Nephron (organoid): ENCODE data around the gene CCR5AS.

Source experiments
- H3K27ac Mint-ChIP-seq, 3 experiments: 2 replicates each; pipeline ENCODE4 v1.8.0; 2020; ENCODE audit warnings: mixed read lengths in 3 of 3, mild to moderate bottlenecking in 2 of 3, moderate library complexity in 1 of 3
- H3K27me3 Mint-ChIP-seq: 2 replicates; pipeline ENCODE4 v1.8.0; 2021; ENCODE audit warnings: low read depth, mild to moderate bottlenecking, moderate library complexity, mixed read lengths
- H3K36me3 Mint-ChIP-seq: 2 replicates; pipeline ENCODE4 v1.8.0; 2020; ENCODE audit warnings: low read depth, mixed read lengths
- H3K4me1 Mint-ChIP-seq: 2 replicates; pipeline ENCODE4 v1.8.0; 2020; ENCODE audit warnings: mixed read lengths
- H3K4me3 Mint-ChIP-seq, 3 experiments: 2 replicates each; pipeline ENCODE4 v1.8.0; 2020; ENCODE audit warnings: mild to moderate bottlenecking in 3 of 3, mixed read lengths in 3 of 3, moderate library complexity in 2 of 3
- H3K9me3 Mint-ChIP-seq: 2 replicates; pipeline ENCODE4 v1.8.0; 2020; ENCODE audit warnings: mixed read lengths
- CTCF ChIP-seq, 3 experiments: fragments of 200-600 bp; sonication (generic); IDR thresholded peaks; one replicate each; pipeline ENCODE4 v1.5.0; 2021; ENCODE audit warnings: antibody characterized with exemption in 3 of 3; ENCODE audit not compliant: unreplicated experiment in 3 of 3

Gene CCR5AS

GRCh38 chr3:46453526-46454208, 46.8 kb upstream of the CCR5AS start:
- Mint-ChIP-seq H3K4me3 (no peak overlapping the region), H3K27ac (no peak overlapping the region), H3K9me3 (no peaks in the 10 kb centered on the region), H3K4me1 (no peaks in the 10 kb centered on the region), H3K27me3 (peaks cover 27% of the 10 kb centered on the region), H3K36me3 (no peaks in the 10 kb centered on the region)
- TF ChIP-seq CTCF (IDR thresholded peaks at IDR 0.05; ENCODE audit: unreplicated experiment in 3 of 3) = no peak

DNA sequence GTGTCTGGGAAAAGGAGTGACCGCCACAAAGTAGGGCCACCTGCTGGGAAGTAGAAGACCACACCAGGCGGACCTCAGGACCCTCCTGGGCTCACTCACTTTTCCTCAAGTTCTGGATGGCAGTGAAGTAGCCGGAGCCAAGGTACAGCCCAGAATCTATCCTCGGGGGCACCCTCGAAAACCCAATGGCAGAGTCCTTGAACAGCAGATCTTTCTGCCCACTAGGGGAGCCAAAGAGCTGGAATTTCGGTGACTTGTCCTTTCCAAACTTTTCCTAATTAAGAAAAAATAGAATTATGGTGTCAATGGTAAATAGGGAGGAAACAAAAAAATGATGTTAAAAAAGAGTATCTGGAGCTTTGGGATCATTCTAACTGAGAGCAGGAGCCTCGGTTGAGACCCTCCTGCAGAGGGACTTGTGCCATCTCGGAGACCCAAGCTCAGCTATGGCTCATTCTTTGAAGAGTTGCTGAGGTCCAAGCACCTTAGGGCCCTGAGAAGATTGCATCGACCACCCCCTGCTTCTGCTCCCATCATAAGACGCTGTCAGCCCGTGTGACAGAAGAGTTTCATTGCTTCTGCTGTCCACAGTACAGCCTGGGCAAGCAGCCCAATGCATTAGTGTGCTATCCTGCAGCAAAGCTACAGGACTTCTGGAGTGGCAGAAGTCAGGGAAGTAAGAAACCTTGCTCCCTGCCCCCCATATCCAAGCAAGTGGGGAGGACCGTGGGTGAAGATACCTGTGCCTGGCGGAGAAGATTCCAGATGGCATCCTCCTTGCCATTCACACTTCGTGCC, 43.1 kb upstream of the CCR5AS start:
- no peaks in the 10 kb centered on the region for H3K36me3 Mint-ChIP-seq
- TF ChIP-seq CTCF (IDR thresholded peaks at IDR 0.05; ENCODE audit: unreplicated experiment in 3 of 3) = peak; percentile 33 to 46 (median 36)
- H3K27ac Mint-ChIP-seq = no peak overlapping the region
- no peaks in the 10 kb centered on the region for H3K9me3 Mint-ChIP-seq
- no peaks in the 10 kb centered on the region for H3K4me1 Mint-ChIP-seq
- peaks cover 28% of the 10 kb centered on the region for H3K27me3 Mint-ChIP-seq
- H3K4me3 Mint-ChIP-seq = no peak overlapping the region

DNA sequence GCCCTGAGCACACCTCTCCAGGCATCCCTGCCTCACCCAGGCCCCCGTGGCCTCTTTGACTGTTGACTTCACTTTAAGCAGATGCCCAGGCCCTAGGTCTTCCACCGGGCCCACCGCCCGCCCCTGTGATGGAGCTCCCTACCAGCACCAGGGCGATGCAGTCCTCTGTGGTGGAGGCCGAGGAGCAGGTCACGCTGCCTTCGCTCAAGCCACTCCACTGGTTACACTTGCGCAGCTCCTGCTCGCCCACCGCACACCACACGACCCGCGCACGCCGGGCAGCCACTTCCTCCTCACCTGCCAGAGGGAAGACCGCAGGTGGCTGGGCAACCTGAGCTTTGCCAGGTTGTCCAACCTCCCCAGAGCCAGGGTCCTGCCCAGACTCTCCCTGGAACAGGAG, 41.9 kb upstream of the CCR5AS start:
- H3K36me3 Mint-ChIP-seq = no peaks in the 10 kb centered on the region
- H3K27ac Mint-ChIP-seq = no peak overlapping the region
- no peak for TF ChIP-seq CTCF (IDR thresholded peaks at IDR 0.05; ENCODE audit: unreplicated experiment in 3 of 3)
- peaks cover 27% of the 10 kb centered on the region for H3K27me3 Mint-ChIP-seq
- H3K9me3 Mint-ChIP-seq = no peaks in the 10 kb centered on the region
- no peak overlapping the region for H3K4me3 Mint-ChIP-seq
- H3K4me1 Mint-ChIP-seq = no peaks in the 10 kb centered on the region

DNA sequence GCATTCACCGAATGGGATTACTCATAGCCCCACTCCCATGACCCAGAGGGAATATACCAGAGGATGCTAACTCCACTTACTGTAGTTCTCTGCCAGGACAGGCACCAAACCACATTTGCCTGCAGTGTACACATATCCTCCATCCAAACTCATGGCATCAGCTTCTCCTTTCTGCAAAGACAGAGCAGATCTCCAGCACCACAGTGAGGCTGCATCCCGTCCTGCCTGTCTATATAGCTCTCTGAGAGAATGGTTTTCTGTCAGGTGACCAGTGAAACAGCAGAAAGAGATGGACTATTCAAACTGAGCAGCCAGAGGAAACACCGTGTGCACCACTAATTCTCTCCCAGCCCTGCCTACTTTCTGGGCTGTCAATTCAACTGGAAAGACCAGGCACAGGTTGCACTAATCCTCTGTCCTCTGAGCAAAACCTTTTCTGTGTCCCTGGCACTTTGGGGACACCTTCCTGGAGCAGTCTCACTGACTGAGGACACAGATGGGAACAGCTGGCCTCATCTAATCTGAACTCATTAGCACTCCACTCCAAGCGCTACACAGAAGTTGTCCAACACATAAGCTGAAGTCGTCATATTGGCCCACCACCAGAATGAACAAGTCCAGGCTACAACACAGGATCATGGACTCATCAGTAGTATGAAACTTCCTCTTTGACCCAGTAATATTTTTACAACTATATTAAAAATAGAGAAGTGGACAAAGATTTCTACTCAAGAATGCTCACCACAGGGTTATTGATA, 40.5 kb upstream of the CCR5AS start:
- no peak overlapping the region for H3K4me3 Mint-ChIP-seq
- H3K9me3 Mint-ChIP-seq = no peaks in the 10 kb centered on the region
- peaks cover 17% of the 10 kb centered on the region for H3K27me3 Mint-ChIP-seq
- H3K27ac Mint-ChIP-seq = no peak overlapping the region
- no peak for TF ChIP-seq CTCF (IDR thresholded peaks at IDR 0.05; ENCODE audit: unreplicated experiment in 3 of 3)
- H3K4me1 Mint-ChIP-seq = no peaks in the 10 kb centered on the region
- H3K36me3 Mint-ChIP-seq = no peaks in the 10 kb centered on the region

GRCh38 chr3:46442576-46443530, 36.0 kb upstream of the CCR5AS start:
- Mint-ChIP-seq H3K4me3 (no peak overlapping the region), H3K36me3 (no peaks in the 10 kb centered on the region), H3K27me3 (peaks cover 10% of the 10 kb centered on the region), H3K4me1 (no peaks in the 10 kb centered on the region), H3K27ac (no peak overlapping the region), H3K9me3 (no peaks in the 10 kb centered on the region)
- peak; percentile 45 to 57 (median 50) for TF ChIP-seq CTCF (IDR thresholded peaks at IDR 0.05; ENCODE audit: unreplicated experiment in 3 of 3)
